ENCODE measurements around the gene AQP9. TPM values are rescaled to one million over a fixed set of nuclear protein-coding genes. Genes with fewer than 3 reads are reported as not detected.

AQP9 gene
- total RNA-seq, 1 experiment from 2014 or later = not detected

DNA sequence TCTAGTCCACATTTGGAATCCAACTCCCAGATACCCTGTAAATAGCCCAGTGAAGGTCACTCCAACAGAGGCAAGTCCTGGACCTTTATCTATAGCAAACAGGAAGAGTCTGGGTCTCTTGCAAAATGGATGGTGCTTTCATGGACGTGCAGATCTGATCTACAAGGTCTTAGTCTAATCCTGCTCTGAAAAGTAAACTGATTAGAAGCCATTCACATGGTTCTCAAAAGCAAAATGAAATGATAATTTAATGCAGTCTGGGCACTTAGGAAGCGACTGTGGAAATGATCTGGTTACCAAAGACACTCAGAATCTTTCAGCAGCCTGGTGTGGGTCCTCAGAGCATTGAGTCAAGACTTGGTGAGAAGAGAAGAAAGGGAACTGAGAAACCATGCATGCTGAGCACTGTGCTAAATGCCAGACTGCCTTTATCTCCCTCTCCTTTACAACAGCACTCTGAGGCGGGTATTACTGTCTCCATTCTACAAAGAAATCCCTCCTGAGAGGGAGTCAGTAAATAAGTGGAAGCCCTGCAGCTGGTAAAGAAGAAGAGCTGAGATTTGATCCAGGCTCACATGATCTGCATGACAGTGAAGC lies 29.0 kb downstream of the AQP9 start:
- TF ChIP-seq TCF7L2 (IDR thresholded peaks at IDR 0.05; ENCODE audit: low read depth, low read length) = no peak
- TF ChIP-seq, protein P1, sequence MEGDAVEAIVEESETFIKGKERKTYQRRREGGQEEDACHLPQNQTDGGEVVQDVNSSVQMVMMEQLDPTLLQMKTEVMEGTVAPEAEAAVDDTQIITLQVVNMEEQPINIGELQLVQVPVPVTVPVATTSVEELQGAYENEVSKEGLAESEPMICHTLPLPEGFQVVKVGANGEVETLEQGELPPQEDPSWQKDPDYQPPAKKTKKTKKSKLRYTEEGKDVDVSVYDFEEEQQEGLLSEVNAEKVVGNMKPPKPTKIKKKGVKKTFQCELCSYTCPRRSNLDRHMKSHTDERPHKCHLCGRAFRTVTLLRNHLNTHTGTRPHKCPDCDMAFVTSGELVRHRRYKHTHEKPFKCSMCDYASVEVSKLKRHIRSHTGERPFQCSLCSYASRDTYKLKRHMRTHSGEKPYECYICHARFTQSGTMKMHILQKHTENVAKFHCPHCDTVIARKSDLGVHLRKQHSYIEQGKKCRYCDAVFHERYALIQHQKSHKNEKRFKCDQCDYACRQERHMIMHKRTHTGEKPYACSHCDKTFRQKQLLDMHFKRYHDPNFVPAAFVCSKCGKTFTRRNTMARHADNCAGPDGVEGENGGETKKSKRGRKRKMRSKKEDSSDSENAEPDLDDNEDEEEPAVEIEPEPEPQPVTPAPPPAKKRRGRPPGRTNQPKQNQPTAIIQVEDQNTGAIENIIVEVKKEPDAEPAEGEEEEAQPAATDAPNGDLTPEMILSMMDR (IDR thresholded peaks at IDR 0.05) = no peak
- no peak for TF ChIP-seq SIN3A (IDR thresholded peaks at IDR 0.05; ENCODE audit: borderline replicate concordance, insufficient read depth, low read depth, low read length)
- TF ChIP-seq, protein P2, sequence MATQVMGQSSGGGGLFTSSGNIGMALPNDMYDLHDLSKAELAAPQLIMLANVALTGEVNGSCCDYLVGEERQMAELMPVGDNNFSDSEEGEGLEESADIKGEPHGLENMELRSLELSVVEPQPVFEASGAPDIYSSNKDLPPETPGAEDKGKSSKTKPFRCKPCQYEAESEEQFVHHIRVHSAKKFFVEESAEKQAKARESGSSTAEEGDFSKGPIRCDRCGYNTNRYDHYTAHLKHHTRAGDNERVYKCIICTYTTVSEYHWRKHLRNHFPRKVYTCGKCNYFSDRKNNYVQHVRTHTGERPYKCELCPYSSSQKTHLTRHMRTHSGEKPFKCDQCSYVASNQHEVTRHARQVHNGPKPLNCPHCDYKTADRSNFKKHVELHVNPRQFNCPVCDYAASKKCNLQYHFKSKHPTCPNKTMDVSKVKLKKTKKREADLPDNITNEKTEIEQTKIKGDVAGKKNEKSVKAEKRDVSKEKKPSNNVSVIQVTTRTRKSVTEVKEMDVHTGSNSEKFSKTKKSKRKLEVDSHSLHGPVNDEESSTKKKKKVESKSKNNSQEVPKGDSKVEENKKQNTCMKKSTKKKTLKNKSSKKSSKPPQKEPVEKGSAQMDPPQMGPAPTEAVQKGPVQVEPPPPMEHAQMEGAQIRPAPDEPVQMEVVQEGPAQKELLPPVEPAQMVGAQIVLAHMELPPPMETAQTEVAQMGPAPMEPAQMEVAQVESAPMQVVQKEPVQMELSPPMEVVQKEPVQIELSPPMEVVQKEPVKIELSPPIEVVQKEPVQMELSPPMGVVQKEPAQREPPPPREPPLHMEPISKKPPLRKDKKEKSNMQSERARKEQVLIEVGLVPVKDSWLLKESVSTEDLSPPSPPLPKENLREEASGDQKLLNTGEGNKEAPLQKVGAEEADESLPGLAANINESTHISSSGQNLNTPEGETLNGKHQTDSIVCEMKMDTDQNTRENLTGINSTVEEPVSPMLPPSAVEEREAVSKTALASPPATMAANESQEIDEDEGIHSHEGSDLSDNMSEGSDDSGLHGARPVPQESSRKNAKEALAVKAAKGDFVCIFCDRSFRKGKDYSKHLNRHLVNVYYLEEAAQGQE (IDR thresholded peaks at IDR 0.05; ENCODE audit: insufficient read depth in 1 of 2, low read depth in 2 of 2, low read length in 1 of 2) = no peak
- no peak for TF ChIP-seq POLR2AphosphoS5 (IDR thresholded peaks at IDR 0.05; ENCODE audit: low read depth, low read length)
- no peaks in the 10 kb centered on the region for H3K9me3 ChIP-seq (ENCODE audit: control insufficient read depth, insufficient read depth, low read depth, low read length)
- no peak for ATAC-seq
- in situ Hi-C loops (cut with HindIII; ENCODE audit: low pct_unique_long_range_greater_than_20kb, low sequenced_read_pairs) = no loop called here
- no peak for DNase-seq (ENCODE audit: low read depth, low spot score)
- H3K36me3 ChIP-seq (ENCODE audit: control insufficient read depth, insufficient read depth, low read length) = no peaks in the 10 kb centered on the region
- H3K4me1 ChIP-seq (ENCODE audit: control insufficient read depth, insufficient read depth, low read length) = no peaks in the 10 kb centered on the region
- H3K27ac ChIP-seq (ENCODE audit: low read length) = no peak overlapping the region
- no TSS peak for BruUV-seq (replicated peaks)
- POLR2A ChIA-PET = no interaction called here
- H3K4me3 ChIP-seq (ENCODE audit: low read depth in 2 of 2, low read length in 2 of 2) = no peak overlapping the region
- intact Hi-C loops (cut with micrococcal nuclease; ENCODE audit: unreplicated experiment) = no loop called here
- peaks cover 3% of the 10 kb centered on the region; the same call in 1 of the 2 replicates for H3K27me3 ChIP-seq (ENCODE audit: control insufficient read depth, insufficient read depth, low read length)
- CTCF ChIA-PET = no interaction called here

DNA sequence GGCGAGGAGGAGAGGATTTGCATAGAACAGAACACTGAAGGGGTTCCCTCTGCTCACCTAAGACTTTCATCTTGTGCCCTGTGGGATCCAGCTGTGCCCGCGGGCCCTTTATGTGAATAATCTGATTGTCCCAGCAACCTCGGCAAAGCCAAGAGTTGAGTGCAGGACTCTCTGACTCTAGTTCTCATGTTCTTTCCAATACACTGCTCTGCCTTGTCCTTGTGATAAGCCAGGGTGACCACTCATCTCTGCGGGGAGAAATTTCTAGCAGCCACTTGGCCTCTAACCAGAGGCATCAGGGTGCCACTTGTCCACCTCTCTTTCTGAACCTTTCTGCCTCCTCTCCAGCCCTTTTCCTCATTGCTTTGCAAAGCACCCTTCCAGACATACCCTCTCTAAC lies 31.8 kb downstream of the AQP9 start:
- Histone ChIP-seq H3K4me1 (ENCODE audit: control insufficient read depth, insufficient read depth, low read length) (no peaks in the 10 kb centered on the region), H3K4me3 (ENCODE audit: low read depth in 2 of 2, low read length in 2 of 2) (no peak overlapping the region), H3K9me3 (ENCODE audit: control insufficient read depth, insufficient read depth, low read depth, low read length) (no peaks in the 10 kb centered on the region), H3K36me3 (ENCODE audit: control insufficient read depth, insufficient read depth, low read length) (no peaks in the 10 kb centered on the region), H3K27ac (ENCODE audit: low read length) (no peak overlapping the region), H3K27me3 (ENCODE audit: control insufficient read depth, insufficient read depth, low read length) (no peaks in the 10 kb centered on the region)
- TF ChIP-seq, protein P2 (IDR thresholded peaks at IDR 0.05; ENCODE audit: insufficient read depth in 1 of 2, low read depth in 2 of 2, low read length in 1 of 2) = no peak
- TF ChIP-seq, protein P1 (IDR thresholded peaks at IDR 0.05) = no peak
- TF ChIP-seq POLR2AphosphoS5 (IDR thresholded peaks at IDR 0.05; ENCODE audit: low read depth, low read length) = no peak
- no peak for TF ChIP-seq TCF7L2 (IDR thresholded peaks at IDR 0.05; ENCODE audit: low read depth, low read length)
- TF ChIP-seq SIN3A (IDR thresholded peaks at IDR 0.05; ENCODE audit: borderline replicate concordance, insufficient read depth, low read depth, low read length) = no peak
- in situ Hi-C loops (cut with HindIII; ENCODE audit: low pct_unique_long_range_greater_than_20kb, low sequenced_read_pairs) = no loop called here
- POLR2A ChIA-PET = no interaction called here
- CTCF ChIA-PET = interaction anchor here (0.6 kb wide), 1 partner anchor 217 kb away, joined by 3 read pairs; no protein-coding TSS in a partner anchor
- DNase-seq (ENCODE audit: low read depth, low spot score) (no peak), ATAC-seq (no peak)
- intact Hi-C loops (cut with micrococcal nuclease; ENCODE audit: unreplicated experiment) = no loop called here
- no TSS peak for BruUV-seq (replicated peaks)

Data from Panc1 (cell line).